Measurements from ENCODE around the gene IL17C.

Gene IL17C

GRCh38 chr16:88686439-88687253 lies 48.3 kb downstream of the IL17C start, which contains the start of gene SNAI3:
Gene SNAI3 (minus strand): TSS chr16:88686507. CDS start chr16:88686406, 101 bp downstream.
- peak; percentile 88 for DNase-seq

DNA sequence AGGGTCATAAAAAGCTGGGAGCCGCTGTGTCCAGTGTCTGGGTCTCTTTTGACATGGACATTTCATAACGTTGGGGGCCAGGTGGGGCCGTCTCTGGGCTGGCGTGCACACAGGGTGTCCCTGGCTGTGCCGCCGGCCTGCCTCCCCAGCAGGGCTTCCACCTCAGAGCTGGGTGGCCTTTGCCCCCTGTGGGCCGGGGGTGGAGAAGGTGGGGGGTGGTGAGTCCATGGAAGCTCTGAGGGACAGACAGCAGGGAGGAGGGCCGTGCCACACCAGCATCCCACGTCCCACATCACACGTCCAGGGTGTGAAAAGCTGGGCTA lies 48.8 kb downstream of the IL17C start:
- no peak for DNase-seq

- DNase-seq = no peak
Measured at GRCh38 chr16:88687676-88688012, 49.3 kb downstream of the IL17C start.

- DNase-seq = no peak
Measured at GRCh38 chr16:88688013-88688778, 49.8 kb downstream of the IL17C start.

Measured in CD4-positive, alpha-beta T cell treated with Interleukin-6 for 4 hours (primary cell).